HG02870 (cell line): ENCODE results near the gene ATXN1.
"Not testable (repeated sequence)": the region's sequence is repeated elsewhere in the genome, so short reads cannot be mapped to it uniquely, and the experiment has no call there.

Source experiments
- ATAC-seq: cut with Tn5 transposase; IDR thresholded peaks from one replicate; pipeline ENCODE4 v1.9.1; 2021; ENCODE audit warnings: mild to moderate bottlenecking, moderate library complexity; ENCODE audit not compliant: unreplicated experiment

The ATXN1 gene

GRCh38 chr6:16406538-16406937, 354.7 kb downstream of the ATXN1 start:
- not testable (repeated sequence) for ATAC-seq

- no peak for ATAC-seq
These were observed 355.9 kb downstream of the ATXN1 start for GRCh38 chr6:16405375-16405774.

- ATAC-seq: no peak
These were observed 356.8 kb downstream of the ATXN1 start for GRCh38 chr6:16404456-16404855.

GRCh38 chr6:16403831-16404230, 357.4 kb downstream of the ATXN1 start:
- no peak for ATAC-seq

GRCh38 chr6:16402581-16402900, 358.7 kb downstream of the ATXN1 start:
- no peak for ATAC-seq

GRCh38 chr6:16400248-16400760, 361.0 kb downstream of the ATXN1 start:
- ATAC-seq: no peak

GRCh38 chr6:16399695-16400094, 361.6 kb downstream of the ATXN1 start:
- ATAC-seq: no peak

GRCh38 chr6:16399158-16399557, 362.1 kb downstream of the ATXN1 start:
- no peak for ATAC-seq

- ATAC-seq: no peak
These were observed 362.7 kb downstream of the ATXN1 start for GRCh38 chr6:16398587-16398986.

GRCh38 chr6:16397623-16398022, 363.6 kb downstream of the ATXN1 start:
- ATAC-seq: no peak

GRCh38 chr6:16396497-16397319, 364.6 kb downstream of the ATXN1 start:
- no peak for ATAC-seq

- no peak for ATAC-seq
These were observed 366.6 kb downstream of the ATXN1 start for GRCh38 chr6:16394632-16395031.

GRCh38 chr6:16393326-16393725, 367.9 kb downstream of the ATXN1 start:
- no peak for ATAC-seq

GRCh38 chr6:16392010-16392409, 369.2 kb downstream of the ATXN1 start:
- ATAC-seq: no peak

GRCh38 chr6:16391451-16391912, 369.8 kb downstream of the ATXN1 start:
- ATAC-seq: no peak

GRCh38 chr6:16390909-16391450, 370.3 kb downstream of the ATXN1 start:
- not testable (repeated sequence) for ATAC-seq

- ATAC-seq: no peak
These were observed 371.6 kb downstream of the ATXN1 start for GRCh38 chr6:16389642-16390041.

- no peak for ATAC-seq
These were observed 372.8 kb downstream of the ATXN1 start for GRCh38 chr6:16388488-16388887.

GRCh38 chr6:16386057-16386456, 375.2 kb downstream of the ATXN1 start:
- ATAC-seq: no peak

- ATAC-seq: no peak
These were observed 377.6 kb downstream of the ATXN1 start for GRCh38 chr6:16383607-16384206.

GRCh38 chr6:16381968-16382367, 379.3 kb downstream of the ATXN1 start:
- not testable (repeated sequence) for ATAC-seq

- ATAC-seq: no peak
These were observed 380.9 kb downstream of the ATXN1 start for GRCh38 chr6:16380220-16380809.
